ENCODE results near the gene CFAP90.

- TF ChIP-seq, protein P1, sequence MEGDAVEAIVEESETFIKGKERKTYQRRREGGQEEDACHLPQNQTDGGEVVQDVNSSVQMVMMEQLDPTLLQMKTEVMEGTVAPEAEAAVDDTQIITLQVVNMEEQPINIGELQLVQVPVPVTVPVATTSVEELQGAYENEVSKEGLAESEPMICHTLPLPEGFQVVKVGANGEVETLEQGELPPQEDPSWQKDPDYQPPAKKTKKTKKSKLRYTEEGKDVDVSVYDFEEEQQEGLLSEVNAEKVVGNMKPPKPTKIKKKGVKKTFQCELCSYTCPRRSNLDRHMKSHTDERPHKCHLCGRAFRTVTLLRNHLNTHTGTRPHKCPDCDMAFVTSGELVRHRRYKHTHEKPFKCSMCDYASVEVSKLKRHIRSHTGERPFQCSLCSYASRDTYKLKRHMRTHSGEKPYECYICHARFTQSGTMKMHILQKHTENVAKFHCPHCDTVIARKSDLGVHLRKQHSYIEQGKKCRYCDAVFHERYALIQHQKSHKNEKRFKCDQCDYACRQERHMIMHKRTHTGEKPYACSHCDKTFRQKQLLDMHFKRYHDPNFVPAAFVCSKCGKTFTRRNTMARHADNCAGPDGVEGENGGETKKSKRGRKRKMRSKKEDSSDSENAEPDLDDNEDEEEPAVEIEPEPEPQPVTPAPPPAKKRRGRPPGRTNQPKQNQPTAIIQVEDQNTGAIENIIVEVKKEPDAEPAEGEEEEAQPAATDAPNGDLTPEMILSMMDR (IDR thresholded peaks at IDR 0.05): no peak
- TF ChIP-seq POLR2A (IDR thresholded peaks at IDR 0.05): no peak
Observed at GRCh38 chr5:7794311-7794710, 56.6 kb downstream of the CFAP90 start.

All from lower leg skin (tissue), 3 donors.